Spleen (tissue), 11 donors: Measurements from ENCODE around the gene SLCO2A1. TPM values are rescaled to one million over a fixed set of nuclear protein-coding genes. Genes with fewer than 3 reads are reported as not detected.

Source experiments
- DNase-seq: peaks from one replicate; pipeline ENCODE4 v3.0.0-alpha.2; 2020
- H3K27ac ChIP-seq, 8 donors: fragments of 200-600 bp; sonication (generic) in 7 of 8; 1 replicate in 4 of 8; 2 replicates in 4 of 8; pipeline versions ENCODE4 v1.5.0 to v1.8.0; 2016 to 2021; ENCODE audit warnings: inconsistent platforms in 4 of 8, mild to moderate bottlenecking in 4 of 8, moderate library complexity in 1 of 8
- H3K27me3 ChIP-seq, 7 donors: fragments of 200-600 bp; sonication (generic) in 6 of 7; replicated peaks in 1 of 7; 1 replicate in 4 of 7; 2 replicates in 3 of 7; pipeline versions ENCODE4 v1.5.0 to v1.8.0; 2016 to 2021; ENCODE audit warnings: inconsistent platforms in 3 of 7, mild to moderate bottlenecking in 1 of 7
- H3K36me3 ChIP-seq, 6 donors: fragments of 200-600 bp; sonication (generic) in 5 of 6; 1 replicate in 4 of 6; 2 replicates in 2 of 6; pipeline versions ENCODE4 v1.5.0 to v1.8.0; 2016 to 2021; ENCODE audit warnings: inconsistent platforms in 2 of 6
- H3K4me1 ChIP-seq, 6 donors: fragments of 200-600 bp; sonication (generic) in 5 of 6; 1 replicate in 3 of 6; 2 replicates in 3 of 6; pipeline versions ENCODE4 v1.5.0 to v1.8.0; 2016 to 2021; ENCODE audit warnings: inconsistent platforms in 3 of 6
- H3K4me3 ChIP-seq, 8 donors: fragments of 200-600 bp; sonication (generic) in 7 of 8; 1 replicate in 4 of 8; 2 replicates in 4 of 8; pipeline versions ENCODE4 v1.5.0 to v1.8.0; 2016 to 2021; ENCODE audit warnings: inconsistent platforms in 4 of 8, mild to moderate bottlenecking in 4 of 8, moderate library complexity in 2 of 8
- H3K9me3 ChIP-seq, 8 donors: fragments of 200-600 bp; sonication (generic) in 7 of 8; 1 replicate in 4 of 8; 2 replicates in 4 of 8; pipeline versions ENCODE4 v1.5.0 to v1.8.0; 2016 to 2021; ENCODE audit warnings: inconsistent platforms in 4 of 8
- CTCF ChIP-seq, 11 experiments: fragments of 200-600 bp in 7 of 11; fragments of 450-650 bp in 4 of 11; sonication (generic) in 4 of 11; IDR thresholded peaks in 8 of 11; conservative IDR thresholded peaks in 3 of 11; 1 replicate in 7 of 11; 2 replicates in 4 of 11; pipeline versions ENCODE4 v1.4.0 to v1.8.0; 2016 to 2021; ENCODE audit warnings: antibody characterized with exemption in 11 of 11, inconsistent platforms in 4 of 11, mild to moderate bottlenecking in 1 of 11
- POLR2A ChIP-seq, 3 donors: fragments of 450-650 bp; IDR thresholded peaks; one replicate each; pipeline ENCODE4 v1.5.1; 2017; ENCODE audit warnings: antibody characterized with exemption in 3 of 3, mild to moderate bottlenecking in 1 of 3
- POLR2AphosphoS5 ChIP-seq, 3 donors: sonication (generic); formaldehyde crosslinking; IDR thresholded peaks; one replicate each; pipeline ENCODE4 v1.5.1; 2017; ENCODE audit warnings: antibody characterized with exemption in 3 of 3
- WGBS, 5 donors: extraction: QIAGEN DNeasy Blood & Tissue Kit in 3 of 5; methylation state at CpG; one replicate each; pipeline versions ENCODE4 v1.1.5 to v1.1.7; 2013 to 2018; 5-methylcytosine and 5-hydroxymethylcytosine counted together
- intact Hi-C: fragments of 100-400 bp; cut with DNase I; formaldehyde crosslinking; loops from one replicate; pipeline ENCODE4 v1.15.0; 2023; ENCODE audit warnings: low total_unique reads
- polyA plus RNA-seq, 3 donors: library from polyadenylated mRNA; stranded (reverse); fragments of 200-250 nt; gene quantifications; one replicate each; pipeline ENCODE4 v1.2.1, GENCODE V29; 2013
- total RNA-seq, 7 donors: library from RNA; depleted of rRNA in 3 of 7; stranded (reverse); fragments of >200 nt in 3 of 7; fragmentation: NEBNext Ultra II Directional in 4 of 7; extraction: Animal tissue kit (Norgen Biotek cat#: 25700) in 4 of 7; gene quantifications; one replicate each; pipeline versions ENCODE4 v1.1.0 to v1.2.1, GENCODE V29; 2016 to 2021
- donor health status: healthy with polysubstance abuse.
- donor health status: DM: no; HTN: no; CAD: no; lungs with moderate emphysema.
- donor health status: DM: no; HTN: no; CAD: no.
- donor health status: Bipolar disorder and iron deficiency.
- donor health status: healthy.
- donor health status: DM: no; HTN: no; CAD: no.
- donor health status: DM: yes; HTN: yes; CAD: no.

Gene SLCO2A1
- total and polyA plus RNA-seq, 10 donors, result 4.8 to 118 (median 29.8) TPM

- H3K27ac ChIP-seq, result no peak overlapping the region
- peaks cover 0 to 3% (median 0%) of the 10 kb centered on the region in 6 donors for H3K36me3 ChIP-seq
- H3K4me1 ChIP-seq, result peaks cover 7 to 18% (median 15%) of the 10 kb centered on the region in 6 donors
- DNase-seq, result no peak
- intact Hi-C loops, result loop anchor here (5.0 kb wide), 1 partner anchor 111 kb away; no protein-coding TSS in a partner anchor
- TF ChIP-seq CTCF (IDR thresholded peaks at IDR 0.05 in 8 of 11, conservative IDR thresholded peaks at IDR 0.05 in 3 of 11), result no peak
- peak in 1 of 3 donors; percentile 31 for TF ChIP-seq POLR2AphosphoS5 (IDR thresholded peaks at IDR 0.05)
- TF ChIP-seq POLR2A (IDR thresholded peaks at IDR 0.05), result no peak
- H3K9me3 ChIP-seq, result no peaks in the 10 kb centered on the region
- 77 to 81% (median 79%) methylated on average over 20 of the region's 20 CpGs for WGBS, 5 donors
- H3K4me3 ChIP-seq, result peak overlapping the region in 2 of 8 donors; percentile 10 to 75
- peaks cover 0 to 23% (median 0%) of the 10 kb centered on the region in 7 donors for H3K27me3 ChIP-seq
Observed at GRCh38 chr3:133928136-133928893, 101.4 kb downstream of the SLCO2A1 start.

- Histone ChIP-seq H3K9me3 (no peaks in the 10 kb centered on the region), H3K27ac (peak overlapping the region in 1 of 8 donors; percentile 13), H3K4me1 (peaks cover 7 to 18% (median 15%) of the 10 kb centered on the region in 6 donors), H3K4me3 (peak overlapping the region; percentile 30 to 75 (median 44)), H3K27me3 (peaks cover 0 to 23% (median 0%) of the 10 kb centered on the region in 7 donors), H3K36me3 (no peaks in the 10 kb centered on the region)
- intact Hi-C loops, result loop anchor here (5.0 kb wide), 1 partner anchor 110 kb away; no protein-coding TSS in a partner anchor
- DNase-seq, result peak; percentile 93
- WGBS, 5 donors, result 1 to 3% (median 2%) methylated on average over 16 to 51 of the region's 51 CpGs
- TF ChIP-seq POLR2A (IDR thresholded peaks at IDR 0.05) (no peak), CTCF (IDR thresholded peaks at IDR 0.05 in 8 of 11, conservative IDR thresholded peaks at IDR 0.05 in 3 of 11) (peak; percentile 28 to 92 (median 71)), POLR2AphosphoS5 (IDR thresholded peaks at IDR 0.05) (peak in 1 of 3 donors; percentile 42)
Observed at GRCh38 chr3:133927540-133928066, 102.1 kb downstream of the SLCO2A1 start.

DNA sequence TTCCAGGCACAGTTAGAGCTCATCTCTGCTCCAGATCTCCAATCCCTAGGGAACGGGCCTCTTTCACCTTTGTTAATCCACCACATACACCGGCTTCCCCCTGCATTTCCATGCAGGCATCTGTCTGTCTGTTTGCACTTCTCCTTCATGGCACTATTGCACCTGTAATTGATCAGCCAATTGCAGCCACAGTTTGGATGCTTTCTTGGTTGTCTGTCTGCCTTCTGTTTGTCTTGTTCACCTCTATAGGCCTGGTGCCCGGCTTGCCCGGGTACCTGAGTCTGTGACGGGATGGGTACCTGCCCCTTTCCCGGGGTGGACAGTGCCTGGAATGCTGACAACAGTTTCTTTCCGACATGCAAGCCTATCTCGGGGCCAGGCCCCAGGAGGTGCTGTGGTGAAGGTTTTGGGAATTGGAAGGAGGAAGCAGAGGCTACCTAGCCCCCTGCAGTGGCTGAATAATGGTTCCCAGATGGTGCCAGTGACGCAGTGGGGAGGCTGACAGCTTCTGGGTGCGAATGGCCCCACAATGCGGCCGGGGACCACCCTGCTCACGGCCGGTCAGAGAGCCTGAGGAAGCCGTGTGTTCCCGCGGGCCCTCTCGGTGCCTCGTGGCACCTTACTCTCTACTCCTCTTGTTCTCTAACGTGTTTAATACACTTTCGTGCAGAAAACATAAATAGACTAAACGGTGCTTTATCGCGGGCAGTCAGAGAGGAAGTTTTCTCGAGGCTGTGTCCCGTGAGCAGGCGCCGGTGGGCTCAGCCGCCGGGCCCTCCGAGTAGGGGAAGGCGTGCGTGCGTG is 102.8 kb downstream of the SLCO2A1 start:
- intact Hi-C loops, result loop anchor here (5.0 kb wide), 1 partner anchor 110 kb away; no protein-coding TSS in a partner anchor
- Histone ChIP-seq H3K4me3 (peak overlapping the region; percentile 30 to 75 (median 44)), H3K36me3 (no peaks in the 10 kb centered on the region), H3K4me1 (peaks cover 7 to 18% (median 15%) of the 10 kb centered on the region in 6 donors), H3K27me3 (peaks cover 0 to 23% (median 0%) of the 10 kb centered on the region in 7 donors), H3K27ac (peak overlapping the region in 1 of 8 donors; percentile 13), H3K9me3 (no peaks in the 10 kb centered on the region)
- 19 to 28% (median 20%) methylated on average over 25 to 34 of the region's 34 CpGs for WGBS, 5 donors
- TF ChIP-seq CTCF (IDR thresholded peaks at IDR 0.05 in 8 of 11, conservative IDR thresholded peaks at IDR 0.05 in 3 of 11) (no peak), POLR2AphosphoS5 (IDR thresholded peaks at IDR 0.05) (no peak), POLR2A (IDR thresholded peaks at IDR 0.05) (no peak)
- no peak for DNase-seq
